Cardiac muscle cell (in vitro differentiated cells and primary cell): Measurements from ENCODE around the gene NXPH1. TPM values are rescaled to one million over a fixed set of nuclear protein-coding genes. Genes with fewer than 3 reads are reported as not detected.

Experiments used
- DNase-seq, 2 donors: peaks; one replicate each; pipeline versions ENCODE4 v3.0.0 to v3.0.0-alpha.2; 2010 to 2017; ENCODE audit warnings: low read depth in 1 of 2, low spot score in 1 of 2
- H3K27ac ChIP-seq: fragments of 200-600 bp; sonication (generic); 2 replicates; pipeline ENCODE4 v1.5.1; 2016
- H3K27me3 ChIP-seq: fragments of 200-600 bp; sonication (generic); 2 replicates; pipeline ENCODE4 v1.6.0; 2016; ENCODE audit warnings: control low read depth
- H3K36me3 ChIP-seq: fragments of 200-600 bp; sonication (generic); 2 replicates; pipeline ENCODE4 v1.5.1; 2016; ENCODE audit warnings: control low read depth
- H3K4me1 ChIP-seq: fragments of 200-600 bp; sonication (generic); 2 replicates; pipeline ENCODE4 v1.8.1; 2017; ENCODE audit warnings: low read depth, mild to moderate bottlenecking, mixed run types
- H3K4me3 ChIP-seq: fragments of 200-600 bp; sonication (generic); 2 replicates; pipeline ENCODE4 v1.5.1; 2016; ENCODE audit warnings: mild to moderate bottlenecking
- H3K9me3 ChIP-seq: fragments of 200-600 bp; sonication (generic); 2 replicates; pipeline ENCODE4 v1.5.1; 2017; ENCODE audit warnings: low read depth, mild to moderate bottlenecking, control low read depth
- polyA plus RNA-seq: library from polyadenylated mRNA; unstranded; fragments of >200 nt; fragmentation: Nextera tagmentation; extraction: Ambion mirVana; gene quantifications from 2 replicates; pipeline ENCODE4 v1.2.1, GENCODE V29; 2016
- total RNA-seq: library from RNA; depleted of rRNA; stranded (reverse); fragments of >200 nt; gene quantifications from 2 replicates; pipeline ENCODE4 v1.2.3, GENCODE V29; 2016
- TF ChIP-seq, protein P1 (sequence below): IDR thresholded peaks from 2 replicates; pipeline ENCODE4 v1.5.1; 2012; ENCODE audit warnings: low read depth, mild to moderate bottlenecking, low read length

Gene NXPH1
- total and polyA plus RNA-seq, 2 experiments from 2014 or later, result 0.95 to 1.7 TPM

DNA sequence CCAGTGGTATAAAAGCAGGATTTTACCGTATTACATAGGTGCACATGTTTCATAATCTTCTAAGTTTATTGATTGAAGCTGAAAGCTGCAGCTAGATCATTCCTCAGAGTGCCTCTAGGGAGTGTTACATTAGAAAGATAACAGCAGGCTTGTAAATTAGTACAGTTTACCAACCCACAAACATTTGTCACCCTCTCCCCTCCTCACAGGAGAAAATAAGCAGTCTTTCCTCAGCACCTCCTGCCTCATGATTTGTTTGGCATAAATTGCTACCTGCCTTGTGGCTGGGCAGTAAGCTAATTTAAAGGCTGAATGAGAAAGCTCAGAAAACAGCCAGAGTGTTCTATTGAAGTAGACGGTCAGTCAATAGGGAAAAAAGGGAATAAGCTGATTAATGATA, 74.2 kb downstream of the NXPH1 start:
- no peak overlapping the region for H3K4me3 ChIP-seq
- H3K27ac ChIP-seq, result no peak overlapping the region
- no peaks in the 10 kb centered on the region for H3K27me3 ChIP-seq
- DNase-seq, result no peak
- H3K36me3 ChIP-seq, result no peaks in the 10 kb centered on the region
- no peaks in the 10 kb centered on the region for H3K9me3 ChIP-seq
- TF ChIP-seq, protein P1, sequence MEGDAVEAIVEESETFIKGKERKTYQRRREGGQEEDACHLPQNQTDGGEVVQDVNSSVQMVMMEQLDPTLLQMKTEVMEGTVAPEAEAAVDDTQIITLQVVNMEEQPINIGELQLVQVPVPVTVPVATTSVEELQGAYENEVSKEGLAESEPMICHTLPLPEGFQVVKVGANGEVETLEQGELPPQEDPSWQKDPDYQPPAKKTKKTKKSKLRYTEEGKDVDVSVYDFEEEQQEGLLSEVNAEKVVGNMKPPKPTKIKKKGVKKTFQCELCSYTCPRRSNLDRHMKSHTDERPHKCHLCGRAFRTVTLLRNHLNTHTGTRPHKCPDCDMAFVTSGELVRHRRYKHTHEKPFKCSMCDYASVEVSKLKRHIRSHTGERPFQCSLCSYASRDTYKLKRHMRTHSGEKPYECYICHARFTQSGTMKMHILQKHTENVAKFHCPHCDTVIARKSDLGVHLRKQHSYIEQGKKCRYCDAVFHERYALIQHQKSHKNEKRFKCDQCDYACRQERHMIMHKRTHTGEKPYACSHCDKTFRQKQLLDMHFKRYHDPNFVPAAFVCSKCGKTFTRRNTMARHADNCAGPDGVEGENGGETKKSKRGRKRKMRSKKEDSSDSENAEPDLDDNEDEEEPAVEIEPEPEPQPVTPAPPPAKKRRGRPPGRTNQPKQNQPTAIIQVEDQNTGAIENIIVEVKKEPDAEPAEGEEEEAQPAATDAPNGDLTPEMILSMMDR, result no peak
- no peaks in the 10 kb centered on the region for H3K4me1 ChIP-seq

DNA sequence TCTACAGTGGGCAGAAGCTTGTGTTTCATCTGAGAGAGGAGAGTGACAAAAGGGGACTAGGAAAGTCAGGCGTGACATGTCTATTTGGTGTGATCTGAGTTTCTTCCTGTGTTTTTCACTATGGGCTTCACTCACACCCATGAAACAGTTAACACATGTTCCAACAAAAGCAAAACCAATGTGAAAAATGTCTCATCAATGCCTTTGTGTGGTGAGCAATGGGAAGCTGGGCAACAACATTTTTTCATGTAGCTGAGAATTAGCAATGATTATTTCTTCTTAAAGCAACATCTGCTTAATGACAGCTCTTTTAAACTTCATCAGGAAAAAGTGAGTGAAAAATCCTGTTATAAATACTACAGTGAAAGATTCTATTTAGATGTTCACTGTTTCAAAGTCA, 76.2 kb downstream of the NXPH1 start:
- Histone ChIP-seq H3K36me3 (no peaks in the 10 kb centered on the region), H3K9me3 (no peaks in the 10 kb centered on the region), H3K27me3 (no peaks in the 10 kb centered on the region), H3K4me3 (no peak overlapping the region), H3K4me1 (no peaks in the 10 kb centered on the region), H3K27ac (no peak overlapping the region)
- TF ChIP-seq, protein P1, result no peak
- no peak for DNase-seq

- Histone ChIP-seq H3K9me3 (no peaks in the 10 kb centered on the region), H3K36me3 (no peaks in the 10 kb centered on the region), H3K4me1 (no peaks in the 10 kb centered on the region), H3K27ac (no peak overlapping the region), H3K27me3 (no peaks in the 10 kb centered on the region), H3K4me3 (no peak overlapping the region)
- TF ChIP-seq, protein P1, result no peak
- no peak for DNase-seq
Observed at GRCh38 chr7:8511855-8512254, 78.4 kb downstream of the NXPH1 start.

GRCh38 chr7:8514781-8515519, 81.5 kb downstream of the NXPH1 start:
- H3K4me1 ChIP-seq, result no peaks in the 10 kb centered on the region
- no peak overlapping the region for H3K4me3 ChIP-seq
- TF ChIP-seq, protein P1, result no peak
- H3K27ac ChIP-seq, result no peak overlapping the region
- H3K27me3 ChIP-seq, result no peaks in the 10 kb centered on the region
- no peak for DNase-seq
- no peaks in the 10 kb centered on the region for H3K9me3 ChIP-seq
- no peaks in the 10 kb centered on the region for H3K36me3 ChIP-seq

- H3K9me3 ChIP-seq, result no peaks in the 10 kb centered on the region
- no peak overlapping the region for H3K27ac ChIP-seq
- no peaks in the 10 kb centered on the region for H3K27me3 ChIP-seq
- TF ChIP-seq, protein P1, result no peak
- no peak overlapping the region for H3K4me3 ChIP-seq
- no peaks in the 10 kb centered on the region for H3K36me3 ChIP-seq
- no peak for DNase-seq
- H3K4me1 ChIP-seq, result no peaks in the 10 kb centered on the region
Observed at GRCh38 chr7:8515640-8516185, 82.3 kb downstream of the NXPH1 start.
